ENCODE measurements around the gene PRAC2.

PRAC2 gene

GRCh38 chr17:48755356-48755755 is 32.4 kb downstream of the PRAC2 start:
- no peak for DNase-seq

GRCh38 chr17:48756830-48757251 is 33.9 kb downstream of the PRAC2 start:
- DNase-seq = no peak

GRCh38 chr17:48757524-48757961 is 34.6 kb downstream of the PRAC2 start:
- no peak for DNase-seq

- DNase-seq = no peak
Observed at GRCh38 chr17:48759288-48759687, 36.3 kb downstream of the PRAC2 start.

GRCh38 chr17:48760411-48760810 is 37.4 kb downstream of the PRAC2 start:
- no peak for DNase-seq

GRCh38 chr17:48761114-48761513 is 38.1 kb downstream of the PRAC2 start:
- no peak for DNase-seq

- DNase-seq = no peak
Observed at GRCh38 chr17:48767263-48767774, 44.3 kb downstream of the PRAC2 start.

GRCh38 chr17:48769009-48769675 is 46.2 kb downstream of the PRAC2 start:
- no peak for DNase-seq

GRCh38 chr17:48770954-48771353 is 48.0 kb downstream of the PRAC2 start:
- DNase-seq = no peak

- DNase-seq = no peak
Observed at GRCh38 chr17:48773245-48773644, 50.3 kb downstream of the PRAC2 start.

Measured in NCI-H2171 treated with DMSO at 0.1 percent for 48 hours (cell line).